HG03575 (cell line): ENCODE results near the gene GPRC5B.

ENCODE experiments used
- ATAC-seq: cut with Tn5 transposase; IDR thresholded peaks from one replicate; pipeline ENCODE4 v1.9.1; 2021; ENCODE audit not compliant: unreplicated experiment, insufficient number of reproducible peaks, low FRiP score; ENCODE audit errors: extremely low read depth

GPRC5B gene

DNA sequence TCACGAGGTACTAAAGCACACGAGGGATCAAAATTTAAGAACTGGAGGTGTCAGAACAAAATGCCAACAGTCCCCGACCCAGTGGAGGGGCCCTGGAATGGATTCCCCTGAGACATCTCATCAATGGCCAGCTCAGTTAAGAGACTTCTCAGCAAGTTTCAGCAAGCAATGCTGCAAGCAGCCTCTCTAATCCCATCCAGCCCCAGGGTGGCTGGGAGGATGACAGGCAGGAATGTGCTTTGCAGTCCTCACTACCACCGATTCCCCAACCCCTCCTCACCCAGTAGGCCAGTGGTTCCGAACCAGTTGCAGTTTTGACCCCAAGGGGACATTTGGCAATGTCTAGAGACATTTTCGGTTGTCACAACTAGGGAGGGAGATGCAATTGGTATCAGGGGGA lies 8.7 kb downstream of the GPRC5B start:
- ATAC-seq, result no peak

DNA sequence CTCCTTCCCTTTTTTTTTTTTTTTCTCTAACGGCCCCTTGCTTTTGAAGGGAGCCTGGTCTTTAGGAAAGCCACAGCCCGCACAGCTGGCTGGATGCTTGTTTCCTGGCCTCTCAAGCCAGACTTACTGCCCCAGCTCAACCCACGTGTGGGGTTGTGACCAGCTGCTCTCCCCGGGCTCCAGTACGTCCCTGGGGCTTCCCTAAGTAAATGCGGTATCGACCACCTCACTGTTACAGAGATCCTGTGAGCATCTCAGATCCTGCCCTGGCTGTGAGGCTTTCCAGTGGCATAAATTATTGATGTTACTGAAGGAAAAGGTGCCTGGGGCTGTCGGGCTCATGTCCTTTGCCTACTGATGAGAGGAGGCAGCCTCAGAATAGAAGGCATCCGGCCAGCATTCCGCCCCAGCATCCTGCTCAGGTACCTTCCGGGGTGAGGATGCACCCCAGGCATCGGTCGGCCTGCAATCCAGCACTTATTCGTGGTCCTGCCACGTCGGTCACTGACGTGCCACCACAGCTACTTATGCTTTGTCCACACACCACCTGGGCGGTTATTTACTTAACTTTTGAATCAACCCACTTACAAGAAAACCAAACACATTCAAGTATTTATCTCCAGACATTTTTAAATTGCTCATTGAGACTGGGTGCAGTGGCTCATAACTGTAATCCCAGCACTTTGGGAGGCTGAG lies 9.6 kb downstream of the GPRC5B start:
- ATAC-seq, result no peak

DNA sequence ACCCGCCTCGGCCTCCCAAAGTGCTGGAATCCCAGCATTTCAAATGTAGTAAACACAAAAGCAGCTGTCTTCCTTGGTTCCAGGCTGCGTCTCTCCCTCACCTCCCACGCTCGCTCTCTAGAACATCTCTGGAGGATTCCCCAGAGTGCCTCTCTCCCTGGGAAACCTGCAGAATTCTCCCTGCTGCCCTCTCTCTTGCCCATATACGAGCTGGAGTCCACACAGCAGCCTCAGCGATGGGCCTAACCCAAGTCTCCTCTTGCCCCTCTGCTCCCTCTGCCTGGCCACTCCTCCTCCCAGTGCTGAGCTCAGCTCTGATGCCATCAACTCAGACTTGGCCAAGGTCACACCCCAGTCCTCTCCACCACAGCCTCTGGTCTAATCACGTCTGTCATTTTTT lies 10.6 kb downstream of the GPRC5B start:
- no peak for ATAC-seq

DNA sequence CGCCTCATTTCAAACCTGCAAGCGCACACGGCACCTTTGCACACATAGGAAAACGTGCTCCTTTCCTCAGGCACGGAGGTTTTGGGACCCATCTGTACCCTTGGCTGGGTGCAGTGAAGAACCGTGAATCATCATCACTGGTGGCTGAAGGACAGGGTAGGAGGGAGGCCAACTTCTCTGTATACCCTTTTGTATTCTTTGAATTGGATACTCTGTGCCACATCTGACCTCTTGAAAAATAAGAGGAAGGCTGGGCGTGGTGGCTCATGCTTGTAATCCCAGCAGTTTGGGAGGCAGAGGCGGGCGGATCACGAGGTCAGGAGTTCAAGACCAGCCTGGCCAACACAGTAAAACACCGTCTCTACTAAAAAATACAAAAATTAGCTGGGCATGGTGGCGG lies 11.7 kb downstream of the GPRC5B start:
- ATAC-seq, result no peak

DNA sequence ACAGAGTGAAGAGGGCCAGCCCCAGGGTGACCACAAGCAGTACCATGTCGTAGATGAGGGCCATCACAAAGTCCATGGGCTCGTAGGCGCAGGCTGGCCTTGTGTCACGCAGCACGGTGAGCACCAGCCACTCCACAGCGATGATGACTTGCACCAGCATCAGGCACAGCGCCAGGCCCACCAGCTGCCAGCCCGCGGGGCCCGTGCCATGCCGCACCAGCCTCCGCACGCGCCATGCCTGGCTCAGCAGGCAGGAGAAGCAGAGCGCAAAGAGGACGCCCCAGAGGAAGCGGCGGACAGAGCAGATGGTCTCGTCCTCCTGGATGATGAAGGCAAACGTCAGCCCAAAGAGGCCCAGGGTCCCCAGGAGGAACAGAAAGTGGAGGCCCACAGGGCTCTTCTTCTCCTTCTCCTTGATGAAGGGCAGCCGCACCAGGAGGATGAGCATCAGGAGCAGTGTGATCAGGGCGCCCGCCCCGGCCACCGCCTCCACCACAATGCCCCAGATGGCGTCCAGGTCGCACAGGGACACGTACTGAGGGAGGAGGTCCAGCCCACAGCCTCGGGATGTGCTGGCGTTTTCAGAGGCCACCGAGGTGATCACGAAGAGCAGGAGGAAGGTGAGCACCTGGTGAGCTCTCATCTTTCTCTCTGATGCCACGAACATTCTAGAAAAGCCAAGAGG lies 12.3 kb downstream of the GPRC5B start:
- ATAC-seq, result no peak

DNA sequence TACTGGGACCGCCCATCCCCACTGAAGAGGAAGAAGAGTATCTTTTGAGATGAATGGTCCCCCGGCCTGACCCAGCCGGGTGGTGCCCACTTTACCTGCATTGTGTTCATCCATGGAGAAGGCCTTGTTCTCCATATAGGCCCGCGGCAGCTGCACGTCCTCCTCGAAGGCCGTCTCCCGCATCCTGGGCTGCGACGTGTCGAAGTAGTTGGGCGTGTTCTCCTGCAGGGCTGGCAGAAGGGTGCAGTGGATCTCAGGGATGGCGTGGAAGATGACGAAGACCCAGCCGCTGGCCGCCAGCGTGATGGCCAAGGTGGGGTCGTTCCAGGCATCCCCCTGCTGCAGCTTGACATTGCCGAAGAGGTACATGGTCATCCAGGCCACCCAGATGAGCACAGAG lies 12.9 kb downstream of the GPRC5B start:
- no peak for ATAC-seq

DNA sequence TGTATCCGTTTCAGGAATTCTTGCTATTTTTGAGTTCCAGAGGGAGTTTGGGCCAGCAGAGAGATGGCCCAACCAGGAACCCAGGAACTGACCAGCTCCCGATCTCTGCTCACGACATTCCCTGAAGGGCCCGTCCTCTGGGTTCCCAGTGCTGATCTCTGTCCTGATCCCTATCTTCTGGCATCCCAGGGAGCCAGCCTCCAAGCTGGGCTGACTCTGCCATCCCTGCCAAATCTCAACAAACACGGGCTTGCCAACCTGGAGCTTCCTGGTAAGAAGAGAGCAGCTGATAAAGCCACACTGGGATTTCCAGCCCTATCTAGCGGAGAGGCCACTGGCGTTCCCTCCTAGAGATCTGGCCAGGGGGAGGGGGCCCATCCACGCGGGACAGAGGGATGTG lies 16.2 kb downstream of the GPRC5B start:
- ATAC-seq, result no peak

DNA sequence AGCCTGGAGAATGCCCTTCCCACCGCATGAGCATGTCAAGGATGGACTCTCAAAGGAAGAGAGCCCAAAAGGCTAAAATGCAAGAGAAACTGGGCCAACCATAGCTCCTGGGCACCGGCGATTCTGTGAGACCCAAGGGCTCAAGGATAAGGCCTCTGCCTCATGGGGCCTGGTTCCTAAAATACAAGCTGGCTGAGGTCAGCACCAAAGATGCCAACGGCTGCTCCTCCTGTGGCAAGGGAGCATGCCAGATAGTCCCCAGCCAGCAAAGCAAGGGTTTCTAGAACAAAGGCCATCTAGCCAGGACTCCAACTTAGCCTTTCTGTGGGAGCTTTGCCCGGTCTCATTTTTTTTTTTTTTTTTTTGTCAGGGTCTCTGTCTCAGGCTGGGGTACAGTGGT lies 20.1 kb downstream of the GPRC5B start:
- no peak for ATAC-seq

DNA sequence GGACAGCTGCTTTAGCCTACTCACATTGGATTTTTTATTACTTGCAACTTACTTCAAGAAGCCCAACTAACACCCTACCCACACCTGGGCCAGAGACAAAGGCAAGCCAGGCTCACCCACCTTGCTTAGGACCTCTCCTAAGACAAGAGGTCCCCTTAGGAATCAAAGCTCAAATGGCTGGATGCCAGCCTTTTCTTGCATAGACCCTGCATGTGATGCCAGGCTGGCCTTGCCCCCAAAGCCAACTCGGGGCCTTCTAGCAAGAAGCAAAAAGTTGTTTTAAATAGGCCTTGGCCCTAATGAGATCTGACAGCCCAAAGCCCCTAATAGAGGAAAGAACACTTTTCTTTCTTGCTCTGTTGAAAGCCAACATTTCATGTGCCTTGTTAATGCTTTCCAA lies 20.7 kb downstream of the GPRC5B start:
- ATAC-seq, result no peak

DNA sequence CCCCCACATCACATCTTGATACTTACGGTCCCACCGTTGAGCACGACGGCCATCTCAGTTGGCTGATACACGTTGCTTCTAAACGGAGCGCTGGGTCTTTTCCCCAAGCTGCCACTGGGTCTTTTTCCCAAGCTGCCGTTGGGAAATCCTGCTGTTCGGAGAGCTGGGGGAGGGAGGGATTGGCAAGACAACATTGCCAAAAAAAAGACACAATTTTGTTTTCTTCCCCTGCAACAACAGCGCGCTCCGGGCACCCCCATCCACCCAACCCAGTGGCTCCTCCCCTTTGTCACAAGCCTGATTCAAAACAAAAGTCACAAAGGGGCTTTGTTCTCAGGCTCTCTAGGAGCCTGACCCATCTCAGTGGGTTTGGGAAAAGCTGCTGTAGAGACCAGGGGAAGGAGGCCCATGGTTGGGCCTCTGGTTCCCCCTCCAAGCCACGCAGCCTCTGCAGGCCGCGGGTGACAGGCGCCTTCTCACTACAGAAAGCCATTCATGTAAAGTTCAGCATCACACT lies 22.8 kb downstream of the GPRC5B start:
- no peak for ATAC-seq

DNA sequence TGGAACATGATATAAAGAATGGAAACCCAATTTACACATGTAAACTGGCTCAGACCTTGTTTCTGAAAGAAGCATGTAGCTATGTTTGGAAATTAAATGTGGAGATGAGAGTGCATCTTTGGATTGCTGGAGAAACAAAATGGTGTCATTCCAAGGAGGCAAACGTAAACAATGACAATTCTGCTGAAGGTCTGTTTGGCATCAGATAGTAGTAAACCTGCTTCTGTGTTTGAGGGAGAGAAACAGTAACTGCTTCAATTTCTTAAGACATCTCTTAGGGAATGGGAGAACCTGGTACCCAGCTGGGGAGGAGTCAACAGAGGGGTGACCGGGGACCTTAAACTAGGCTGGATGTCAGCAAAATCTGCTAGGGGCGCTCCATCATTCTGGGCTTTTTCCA lies 23.5 kb downstream of the GPRC5B start:
- no peak for ATAC-seq

DNA sequence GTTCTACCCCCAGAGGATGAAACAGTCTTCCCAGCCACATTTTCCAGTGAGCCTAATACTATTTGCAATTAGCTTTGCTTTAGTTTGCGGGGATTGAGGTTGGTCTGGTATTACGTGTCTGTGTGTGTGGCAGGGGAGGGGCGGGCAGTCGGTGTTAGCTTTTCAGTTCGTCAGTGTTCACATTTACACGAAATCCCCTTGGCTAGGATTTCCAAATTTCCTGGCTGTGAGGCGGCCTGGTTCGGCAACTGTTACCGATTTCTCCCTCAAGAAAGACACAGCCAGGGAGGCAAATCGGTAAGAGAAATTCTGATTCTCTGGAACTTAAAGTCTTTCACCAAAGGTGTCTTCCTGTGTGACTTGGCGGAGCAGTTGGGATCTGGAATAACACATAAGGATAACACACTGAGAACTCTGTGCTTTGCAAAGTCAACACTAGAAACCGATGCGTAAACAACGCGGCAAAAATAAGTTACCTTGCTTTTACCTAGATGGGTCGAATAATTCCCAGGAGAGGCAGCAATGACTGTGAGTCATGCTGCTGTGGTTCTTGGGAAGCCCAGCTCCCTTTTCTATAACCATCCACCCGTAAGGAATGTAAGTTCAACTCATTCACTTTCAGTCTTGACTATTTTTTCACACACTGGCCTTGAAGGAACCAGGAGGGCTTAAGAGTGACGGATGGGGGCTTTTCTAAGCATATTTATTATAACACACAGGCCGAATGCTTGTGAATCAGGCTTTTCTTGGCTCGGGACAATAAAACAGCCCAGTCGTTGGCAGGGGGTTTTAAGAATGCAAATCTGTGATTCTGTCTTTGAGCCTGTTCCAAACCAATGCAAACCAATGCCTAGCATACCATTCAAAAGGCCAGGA lies 24.2 kb downstream of the GPRC5B start:
- no peak for ATAC-seq

DNA sequence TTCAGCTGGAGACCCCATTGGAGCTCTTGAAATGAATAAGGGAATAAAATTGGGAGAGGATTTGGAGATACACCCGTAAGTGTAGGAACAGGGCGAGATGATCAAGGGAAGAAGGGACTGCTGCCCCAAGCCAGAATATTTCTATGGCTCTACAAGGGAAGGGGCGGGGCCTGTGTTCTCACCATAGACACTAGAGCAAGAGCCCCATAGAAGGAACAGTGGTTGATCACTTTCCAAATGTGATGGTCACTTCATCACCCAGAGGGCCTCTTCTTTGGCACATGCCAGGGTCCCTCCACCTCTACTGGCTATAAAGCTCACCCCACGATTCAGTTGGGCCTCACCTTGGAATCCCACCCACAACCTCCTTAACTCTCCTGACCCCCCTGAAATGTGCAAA lies 25.0 kb downstream of the GPRC5B start:
- no peak for ATAC-seq

DNA sequence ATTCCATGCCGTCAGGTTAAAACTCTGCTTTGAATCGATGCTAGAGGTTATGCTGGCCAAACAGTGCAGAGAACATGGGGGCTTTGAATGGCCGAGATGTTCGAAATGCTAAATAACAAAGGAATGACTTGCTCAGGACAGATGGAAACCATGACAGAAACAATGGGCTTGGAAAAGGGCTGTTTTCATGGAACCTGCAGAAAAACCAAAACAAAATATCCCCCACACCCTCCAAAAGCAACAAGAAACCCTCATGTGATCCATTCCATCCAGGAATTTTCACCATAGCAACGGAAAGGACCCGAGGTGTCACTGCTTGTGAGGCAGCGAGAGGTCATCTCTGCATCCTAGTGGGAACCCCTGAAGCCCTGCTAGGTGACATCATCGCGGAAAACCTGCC lies 25.5 kb downstream of the GPRC5B start:
- no peak for ATAC-seq

DNA sequence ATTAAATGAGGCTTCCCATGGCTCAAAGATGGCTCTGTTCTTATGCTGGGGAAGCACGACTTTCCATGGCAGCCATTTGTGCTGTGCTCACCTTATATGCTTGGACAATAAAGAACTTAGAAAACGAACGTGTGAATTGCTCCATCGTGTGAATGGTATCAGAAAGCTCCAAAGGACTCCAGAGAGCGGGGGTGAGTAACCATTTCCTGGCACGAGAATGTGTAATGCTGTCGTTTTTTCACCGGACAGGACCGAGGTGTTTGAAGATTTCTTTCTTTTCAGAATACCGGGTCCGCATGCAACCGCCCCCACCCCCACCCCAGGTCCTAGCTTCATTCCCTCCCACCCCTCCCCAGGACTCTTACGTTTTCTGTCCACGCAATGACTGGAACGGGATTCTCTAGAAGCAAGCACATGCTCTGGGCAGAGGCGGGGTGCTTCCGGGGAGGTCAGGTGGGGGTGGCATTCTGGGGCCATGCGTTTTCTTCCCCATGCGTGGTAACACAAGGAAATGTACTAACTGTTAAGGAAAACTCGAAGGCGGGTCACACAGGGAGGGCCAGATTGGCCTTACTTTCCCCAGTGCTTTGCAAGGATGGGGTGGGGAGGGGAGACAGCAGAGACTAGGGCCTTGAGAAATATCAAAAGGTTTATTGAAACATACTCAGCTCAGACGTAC lies 26.2 kb downstream of the GPRC5B start:
- ATAC-seq, result no peak

DNA sequence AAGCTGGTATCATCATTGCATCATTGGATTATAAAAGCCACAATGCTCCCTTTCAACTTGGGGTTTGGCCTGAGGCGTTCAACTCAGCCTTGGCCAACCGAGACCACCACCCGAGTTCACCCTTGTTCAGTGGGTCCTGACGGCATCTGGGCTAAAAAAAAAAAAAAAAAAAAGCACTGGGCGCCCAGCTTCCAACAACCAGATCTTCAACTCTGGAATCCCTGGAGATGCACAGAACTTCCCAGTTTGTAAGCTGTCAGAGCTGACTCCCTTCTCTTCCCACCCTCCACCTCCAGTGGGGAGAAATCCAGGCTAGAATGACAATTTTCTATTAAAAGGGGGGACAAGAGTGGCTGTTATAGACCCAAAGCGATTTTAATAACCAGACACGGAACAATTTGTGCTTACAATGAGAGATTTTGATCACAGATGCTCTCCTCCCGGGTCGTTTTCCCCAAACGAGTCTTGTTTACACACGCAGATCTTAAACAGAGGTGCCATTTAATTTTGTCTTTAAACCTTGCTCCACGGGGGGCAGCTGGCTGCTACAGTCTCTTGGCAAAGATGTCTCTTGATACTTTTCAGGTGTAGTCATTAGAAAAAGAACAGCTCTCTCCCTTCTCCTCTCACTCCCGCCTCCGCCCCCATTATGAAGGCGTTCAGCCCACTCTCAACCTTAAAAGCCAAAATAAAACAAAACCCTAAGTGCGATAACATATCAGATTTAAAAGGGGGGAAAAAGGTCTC lies 26.9 kb downstream of the GPRC5B start:
- ATAC-seq, result no peak

DNA sequence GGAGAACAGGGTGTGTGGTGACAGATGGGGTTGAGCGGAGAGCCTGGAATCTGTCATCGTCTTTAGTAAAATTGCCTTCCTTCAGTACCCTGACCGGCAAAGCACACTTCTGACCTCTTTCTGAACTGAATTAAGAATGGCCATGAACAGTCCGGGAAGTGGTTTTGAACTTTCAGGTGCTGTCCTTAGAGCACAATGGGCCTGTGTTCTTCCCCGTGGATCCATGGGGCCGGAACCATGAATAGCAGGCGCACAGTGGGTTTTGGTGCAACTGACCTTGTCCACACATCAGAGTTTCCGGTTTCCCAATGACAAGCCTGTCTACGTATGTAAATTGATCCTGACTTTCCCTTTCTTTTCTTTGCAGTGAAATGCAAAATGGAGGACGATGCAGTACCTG lies 28.5 kb downstream of the GPRC5B start:
- ATAC-seq, result no peak

DNA sequence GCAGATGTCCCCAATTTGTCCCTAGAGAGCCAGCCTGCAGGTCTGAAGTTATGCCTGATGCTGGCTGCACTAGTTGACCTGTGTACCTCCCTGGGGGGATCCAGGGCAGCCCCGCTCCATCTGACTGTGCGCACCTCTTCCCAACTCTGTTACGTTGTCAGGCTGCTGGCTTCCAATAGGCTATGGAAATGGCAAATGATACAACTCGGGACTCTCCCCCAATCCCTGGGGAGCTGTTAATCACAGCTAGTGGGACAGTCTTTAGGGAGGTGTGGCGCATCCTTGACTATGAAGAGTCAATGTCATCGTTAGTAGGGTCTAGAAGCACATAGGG lies 30.1 kb downstream of the GPRC5B start:
- no peak for ATAC-seq
